Omental fat pad (tissue), 4 donors: Measurements from ENCODE around the gene VWA8. TPM values are rescaled to one million over a fixed set of nuclear protein-coding genes. Genes with fewer than 3 reads are reported as not detected.

Source experiments
- ATAC-seq: fragments of 150-250 bp; one replicate; pipeline ENCODE4 v1.9.1; 2016; ENCODE audit warnings: mild to moderate bottlenecking, moderate library complexity; ENCODE audit not compliant: low FRiP score
- DNase-seq: peaks from one replicate; pipeline ENCODE4 v3.0.0-alpha.2; 2019; ENCODE audit warnings: low spot score
- total RNA-seq, 4 donors: library from RNA; depleted of rRNA; stranded (reverse); fragments of >200 nt; gene quantifications; one replicate each; pipeline ENCODE4 v1.1.0, GENCODE V29; 2016
- TF ChIP-seq, protein P1 (sequence below), 3 donors: fragments of 450-650 bp; IDR thresholded peaks; one replicate each; pipeline ENCODE4 v1.5.1; 2016 to 2017; ENCODE audit warnings: antibody characterized with exemption in 3 of 3, mild to moderate bottlenecking in 3 of 3, moderate library complexity in 2 of 3

Gene VWA8
- total RNA-seq, 4 donors from 2014 or later: 12.4 to 24.7 (median 18.3) TPM

GRCh38 chr13:41802684-41803444, 158.0 kb downstream of the VWA8 start:
- ATAC-seq: no peak
- TF ChIP-seq, protein P1, sequence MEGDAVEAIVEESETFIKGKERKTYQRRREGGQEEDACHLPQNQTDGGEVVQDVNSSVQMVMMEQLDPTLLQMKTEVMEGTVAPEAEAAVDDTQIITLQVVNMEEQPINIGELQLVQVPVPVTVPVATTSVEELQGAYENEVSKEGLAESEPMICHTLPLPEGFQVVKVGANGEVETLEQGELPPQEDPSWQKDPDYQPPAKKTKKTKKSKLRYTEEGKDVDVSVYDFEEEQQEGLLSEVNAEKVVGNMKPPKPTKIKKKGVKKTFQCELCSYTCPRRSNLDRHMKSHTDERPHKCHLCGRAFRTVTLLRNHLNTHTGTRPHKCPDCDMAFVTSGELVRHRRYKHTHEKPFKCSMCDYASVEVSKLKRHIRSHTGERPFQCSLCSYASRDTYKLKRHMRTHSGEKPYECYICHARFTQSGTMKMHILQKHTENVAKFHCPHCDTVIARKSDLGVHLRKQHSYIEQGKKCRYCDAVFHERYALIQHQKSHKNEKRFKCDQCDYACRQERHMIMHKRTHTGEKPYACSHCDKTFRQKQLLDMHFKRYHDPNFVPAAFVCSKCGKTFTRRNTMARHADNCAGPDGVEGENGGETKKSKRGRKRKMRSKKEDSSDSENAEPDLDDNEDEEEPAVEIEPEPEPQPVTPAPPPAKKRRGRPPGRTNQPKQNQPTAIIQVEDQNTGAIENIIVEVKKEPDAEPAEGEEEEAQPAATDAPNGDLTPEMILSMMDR (IDR thresholded peaks at IDR 0.05): no peak
- DNase-seq: no peak

DNA sequence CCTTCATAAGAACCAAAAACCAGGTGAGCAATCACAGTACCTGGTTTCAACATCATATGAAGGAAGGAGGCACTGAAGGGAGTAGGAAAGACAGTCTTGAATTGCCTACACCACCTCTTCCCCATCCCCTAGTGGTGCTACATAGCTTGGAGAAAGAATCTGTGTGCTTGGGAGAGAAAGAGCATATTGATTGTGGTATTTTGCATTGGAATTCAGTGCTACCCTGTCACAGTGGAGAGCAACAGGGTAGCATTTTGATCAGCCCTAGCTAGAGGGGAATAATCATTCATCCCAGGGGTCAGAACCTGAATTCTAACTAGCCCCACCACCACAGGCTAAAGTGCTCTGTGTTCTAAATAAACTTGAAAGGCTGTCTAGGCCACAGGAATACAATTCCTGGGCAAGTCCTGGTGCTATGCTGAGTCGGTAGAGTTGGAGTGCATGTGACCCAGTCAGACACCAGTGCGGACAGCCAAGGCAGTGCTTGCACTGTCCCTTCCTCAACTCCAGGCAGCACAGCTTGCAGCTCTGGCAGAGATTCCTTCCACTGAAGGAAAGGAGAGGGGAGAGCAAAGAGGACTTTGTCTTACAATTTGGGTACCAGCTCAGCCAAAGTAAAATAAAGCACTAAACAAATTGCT, 158.7 kb downstream of the VWA8 start:
- TF ChIP-seq, protein P1 (IDR thresholded peaks at IDR 0.05): no peak
- DNase-seq (no peak), ATAC-seq (no peak)

DNA sequence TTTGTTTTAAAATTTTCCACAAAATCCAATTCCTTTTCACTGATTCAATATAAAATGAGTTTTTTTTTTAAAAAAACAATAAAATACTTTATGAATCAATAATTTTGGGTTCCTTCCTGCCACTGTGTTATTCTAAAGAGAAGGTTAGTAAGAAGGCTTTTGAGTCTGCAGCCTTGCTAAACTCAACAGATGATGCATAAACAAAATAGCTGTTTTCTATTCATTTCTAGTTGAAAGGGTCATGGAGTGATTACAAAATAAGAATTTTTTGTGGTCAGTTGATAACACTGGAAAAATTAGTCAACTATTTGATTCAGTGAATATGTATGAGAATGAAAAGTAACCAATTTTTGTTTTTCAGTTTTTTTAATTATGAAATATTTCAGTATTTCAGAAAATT, 169.9 kb downstream of the VWA8 start:
- TF ChIP-seq, protein P1 (IDR thresholded peaks at IDR 0.05): no peak
- no peak for DNase-seq

DNA sequence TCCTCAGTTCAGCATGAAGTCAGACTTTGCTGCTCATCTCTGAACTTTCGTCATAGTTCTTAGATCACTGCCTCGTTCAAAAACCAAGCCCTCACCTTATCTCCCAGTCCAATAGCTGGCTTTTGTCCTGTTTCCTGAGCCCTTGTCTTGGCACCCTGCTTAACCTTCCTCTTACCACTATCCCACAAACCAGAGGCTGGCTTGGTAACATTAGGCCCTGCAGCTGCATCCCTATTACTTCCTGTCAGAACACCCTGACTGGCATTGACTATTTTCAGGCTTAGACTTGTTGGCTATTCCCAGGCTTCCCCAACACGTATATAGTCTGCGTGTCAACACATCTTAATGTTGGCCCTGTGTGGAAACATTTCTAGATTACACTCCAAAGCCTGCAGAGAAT, 172.4 kb downstream of the VWA8 start:
- no peak for ATAC-seq
- TF ChIP-seq, protein P1 (IDR thresholded peaks at IDR 0.05): no peak

More for the DNA sequence above, 169.9 kb downstream of the VWA8 start:
- ATAC-seq: no peak

DNA sequence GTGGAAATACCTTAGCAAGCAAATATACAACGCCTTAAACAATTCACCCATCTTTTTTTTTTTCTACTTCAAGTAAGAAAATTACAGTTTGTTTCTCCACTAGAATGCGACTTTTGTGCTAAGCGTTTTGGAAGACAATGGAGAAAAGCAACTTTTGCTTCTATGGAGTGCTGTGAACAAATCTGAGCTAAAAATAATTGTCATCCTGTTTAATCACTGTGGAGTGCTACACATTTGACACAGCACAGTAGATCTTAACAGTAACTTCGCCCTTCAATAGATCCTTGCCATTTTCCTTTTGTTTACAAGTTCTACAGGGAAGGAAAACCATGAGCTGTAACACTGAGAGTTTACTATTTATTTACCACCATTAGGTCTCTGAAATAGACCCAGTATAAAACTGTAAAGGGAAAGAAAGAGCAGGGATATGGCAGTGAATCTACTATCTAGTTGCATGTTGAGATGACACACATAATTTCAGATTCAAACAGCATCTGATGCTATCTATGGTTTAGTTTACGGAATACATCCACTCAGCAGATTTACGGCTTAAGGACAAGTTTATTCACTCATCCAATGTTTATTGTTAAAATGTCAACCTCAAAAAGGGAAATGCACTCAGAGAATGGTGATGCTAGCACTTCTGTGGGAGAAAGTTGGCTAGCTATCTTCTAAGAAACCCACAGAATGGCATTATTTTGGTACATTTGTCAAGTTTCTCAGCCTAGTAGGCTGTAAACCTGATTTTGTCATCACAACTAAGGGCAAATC, 175.3 kb downstream of the VWA8 start:
- DNase-seq (no peak), ATAC-seq (no peak)
- TF ChIP-seq, protein P1 (IDR thresholded peaks at IDR 0.05): no peak

More for the DNA sequence above, 172.4 kb downstream of the VWA8 start:
- DNase-seq: no peak

DNA sequence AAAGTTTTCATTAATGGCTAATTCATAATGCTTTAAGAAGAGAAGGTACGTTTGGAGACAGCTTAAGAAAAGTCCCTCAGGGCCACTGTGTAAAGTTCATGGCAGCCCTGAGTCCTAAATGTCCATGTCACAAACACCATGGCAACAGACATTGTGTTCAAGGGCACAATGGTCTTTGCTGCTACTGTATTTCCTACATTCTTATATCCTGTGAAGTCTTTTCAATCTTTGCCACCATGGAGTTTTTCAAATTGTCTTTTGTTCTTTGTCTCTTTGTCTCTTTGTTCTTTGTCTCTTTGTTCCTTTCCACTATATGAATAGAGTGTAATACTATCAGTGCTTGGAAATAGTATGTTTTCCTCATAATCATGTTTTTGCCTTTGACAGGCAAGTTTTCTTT, 178.8 kb downstream of the VWA8 start:
- TF ChIP-seq, protein P1 (IDR thresholded peaks at IDR 0.05): no peak
- ATAC-seq (no peak), DNase-seq (no peak)
